Neuronal stem cell (in vitro differentiated cells): Measurements from ENCODE around the gene PUDP.
A peak's percentile ranks its signal among the peaks of the same experiment; 100 is the strongest.

Experiments
- DNase-seq: peaks from one replicate; pipeline ENCODE4 v3.0.0-alpha.2; 2013; ENCODE audit warnings: low spot score
- H2AFZ ChIP-seq: one replicate; pipeline ENCODE4 v1.6.1; 2013; ENCODE audit warnings: mild to moderate bottlenecking, low read length, inconsistent platforms
- H2AK5ac ChIP-seq: 2 replicates; pipeline ENCODE4 v1.6.1; 2013; ENCODE audit warnings: low read depth, mild to moderate bottlenecking, inconsistent platforms, low read length, moderate library complexity, mixed read lengths
- H2BK120ac ChIP-seq: 2 replicates; pipeline ENCODE4 v1.6.1; 2013; ENCODE audit warnings: low read depth, mild to moderate bottlenecking, inconsistent platforms, low read length, moderate library complexity, mixed read lengths
- H2BK12ac ChIP-seq: one replicate; pipeline ENCODE4 v1.6.1; 2013; ENCODE audit warnings: low read length, inconsistent platforms
- H2BK15ac ChIP-seq: 2 replicates; pipeline ENCODE4 v1.6.1; 2013; ENCODE audit warnings: mild to moderate bottlenecking, low read length, inconsistent platforms, mixed read lengths
- H2BK5ac ChIP-seq: one replicate; pipeline ENCODE4 v1.6.1; 2013; ENCODE audit warnings: inconsistent platforms, mild to moderate bottlenecking, low read length, moderate library complexity
- H3K14ac ChIP-seq: one replicate; pipeline ENCODE4 v1.6.1; 2013; ENCODE audit warnings: low read length, inconsistent platforms
- H3K18ac ChIP-seq: 2 replicates; pipeline ENCODE4 v1.6.1; 2013; ENCODE audit warnings: low read length, inconsistent platforms
- H3K23ac ChIP-seq: 2 replicates; pipeline ENCODE4 v1.6.1; 2013; ENCODE audit warnings: low read depth, mild to moderate bottlenecking, mixed read lengths, low read length, inconsistent platforms; ENCODE audit not compliant: poor library complexity
- H3K27ac ChIP-seq: replicated peaks from 3 replicates; pipeline ENCODE4 v1.5.1; 2013; ENCODE audit warnings: low read length, inconsistent platforms
- H3K27me3 ChIP-seq, 3 experiments: 2 replicates each; pipeline ENCODE4 v1.6.1; 2013; ENCODE audit warnings: low read length in 3 of 3, mild to moderate bottlenecking in 2 of 3, inconsistent platforms in 1 of 3, low read depth in 1 of 3, mixed read lengths in 1 of 3, moderate library complexity in 1 of 3; ENCODE audit not compliant: control insufficient read depth in 3 of 3, insufficient read depth in 3 of 3
- H3K36me3 ChIP-seq, 2 donors: replicated peaks in 1 of 2; 2 replicates each; pipeline ENCODE4 v1.6.1; 2013; ENCODE audit warnings: low read length in 2 of 2; ENCODE audit not compliant: control insufficient read depth in 2 of 2, insufficient read depth in 2 of 2
- H3K4ac ChIP-seq: 2 replicates; pipeline ENCODE4 v1.6.1; 2013; ENCODE audit warnings: inconsistent platforms, mild to moderate bottlenecking, low read length, moderate library complexity
- H3K4me1 ChIP-seq, 2 donors: 1 replicate in 1 of 2; 2 replicates in 1 of 2; pipeline ENCODE4 v1.6.1; 2013; ENCODE audit warnings: low read length in 2 of 2, low read depth in 1 of 2; ENCODE audit not compliant: control insufficient read depth in 2 of 2, insufficient read depth in 1 of 2
- H3K4me2 ChIP-seq: one replicate; pipeline ENCODE4 v1.6.1; 2013; ENCODE audit warnings: mild to moderate bottlenecking, low read length, inconsistent platforms; ENCODE audit not compliant: insufficient read depth, poor library complexity, severe bottlenecking
- H3K4me3 ChIP-seq, 2 donors: 2 replicates each; pipeline ENCODE4 v1.5.1; 2013; ENCODE audit warnings: low read length in 2 of 2, mild to moderate bottlenecking in 2 of 2, inconsistent platforms in 1 of 2, moderate library complexity in 1 of 2
- H3K79me1 ChIP-seq: one replicate; pipeline ENCODE4 v1.6.1; 2013; ENCODE audit warnings: low read depth, mild to moderate bottlenecking, inconsistent platforms, low read length, moderate library complexity
- H3K9ac ChIP-seq: one replicate; pipeline ENCODE4 v1.6.1; 2013; ENCODE audit warnings: mild to moderate bottlenecking, low read depth, low read length, inconsistent platforms; ENCODE audit not compliant: poor library complexity
- H3K9me3 ChIP-seq, 2 donors: replicated peaks in 1 of 2; 2 replicates each; pipeline versions ENCODE3 to v1.6.1; 2013; ENCODE audit warnings: low read length in 2 of 2, mild to moderate bottlenecking in 2 of 2, inconsistent platforms in 1 of 2, low read depth in 1 of 2, mixed read lengths in 1 of 2, moderate library complexity in 1 of 2; ENCODE audit not compliant: control insufficient read depth in 2 of 2, insufficient read depth in 1 of 2
- H4K8ac ChIP-seq: one replicate; pipeline ENCODE4 v1.6.1; 2013; ENCODE audit warnings: low read depth, mild to moderate bottlenecking, inconsistent platforms, low read length, moderate library complexity
- H4K91ac ChIP-seq: one replicate; pipeline ENCODE4 v1.6.1; 2013; ENCODE audit warnings: low read length, low read depth, mild to moderate bottlenecking, inconsistent platforms; ENCODE audit not compliant: poor library complexity
- WGBS, 2 donors: extraction: QIAGEN DNeasy Blood & Tissue Kit; methylation state at CpG; one replicate each; pipeline ENCODE4 v1.1.7; 2013; ENCODE audit warnings: missing lambda C conversion rate in 2 of 2, mixed read lengths in 1 of 2; ENCODE audit not compliant: insufficient read length in 2 of 2, insufficient replicate concordance in 1 of 2; ENCODE audit errors: extremely low coverage in 2 of 2; 5-methylcytosine and 5-hydroxymethylcytosine counted together

Gene PUDP

DNA sequence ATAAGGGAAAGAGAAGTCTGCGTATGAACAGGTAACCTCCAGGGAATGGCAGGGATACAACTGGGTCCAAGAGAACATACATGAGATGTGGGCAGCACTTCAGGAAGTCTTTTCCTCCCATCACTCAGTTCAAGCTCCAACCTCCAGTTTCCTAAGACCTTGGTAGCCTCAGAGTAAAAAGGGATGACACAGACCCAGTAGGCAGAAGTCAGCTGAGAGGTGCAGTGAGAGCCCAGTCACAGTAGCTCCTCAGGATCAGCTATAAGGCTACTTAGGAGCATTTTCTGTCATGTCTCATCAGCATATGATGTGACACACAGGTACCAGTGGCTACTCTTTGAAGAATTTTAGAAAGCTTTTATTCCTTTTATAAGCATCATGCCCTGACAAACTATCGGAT lies 13.0 kb downstream of the PUDP start:
- no peak overlapping the region for H3K4ac ChIP-seq
- H3K9me3 ChIP-seq: no peaks in the 10 kb centered on the region
- no peak overlapping the region for H3K14ac ChIP-seq
- H3K27ac ChIP-seq: no peak overlapping the region
- no peak overlapping the region for H2BK120ac ChIP-seq
- H2AK5ac ChIP-seq: no peak overlapping the region
- no peak overlapping the region for H4K8ac ChIP-seq
- peaks cover 4 to 15% of the 10 kb centered on the region in 2 donors for H3K4me1 ChIP-seq
- H2BK15ac ChIP-seq: no peak overlapping the region
- H3K27me3 ChIP-seq: no peaks in the 10 kb centered on the region
- no peak overlapping the region for H2AFZ ChIP-seq
- H4K91ac ChIP-seq: no peak overlapping the region
- H3K79me1 ChIP-seq: peaks cover 3% of the 10 kb centered on the region
- no peak overlapping the region for H3K4me2 ChIP-seq
- no peak overlapping the region for H2BK5ac ChIP-seq
- WGBS, 2 donors: no CpG with 5 or more reads among the region's 2 CpGs
- peaks cover 0 to 5% of the 10 kb centered on the region in 2 donors for H3K36me3 ChIP-seq
- no peak overlapping the region for H3K9ac ChIP-seq
- H2BK12ac ChIP-seq: no peak overlapping the region
- no peak overlapping the region for H3K4me3 ChIP-seq
- no peak overlapping the region for H3K23ac ChIP-seq
- no peak overlapping the region for H3K18ac ChIP-seq
- no peak for DNase-seq

DNA sequence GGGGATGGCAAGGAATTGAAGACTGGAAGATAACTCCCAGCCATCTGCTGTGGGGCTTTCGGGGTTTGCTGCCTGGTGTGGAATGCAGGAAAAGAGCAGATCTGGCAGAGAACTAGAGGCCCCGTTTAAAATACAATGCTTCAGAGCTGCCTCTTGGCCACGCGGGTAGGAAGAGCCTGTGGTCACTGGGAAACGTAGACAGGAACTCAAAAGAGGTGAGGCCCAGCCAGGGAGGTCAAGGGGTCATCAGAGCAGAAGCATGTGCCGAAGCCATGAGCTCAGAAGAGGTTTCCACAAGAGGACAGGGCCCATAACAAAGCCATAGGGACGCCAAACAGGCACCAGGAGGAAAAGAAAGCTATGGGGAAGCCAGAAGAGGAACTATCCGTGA lies 14.9 kb downstream of the PUDP start:
- H3K9ac ChIP-seq: no peak overlapping the region
- H4K91ac ChIP-seq: no peak overlapping the region
- H2BK120ac ChIP-seq: no peak overlapping the region
- H3K4me3 ChIP-seq: no peak overlapping the region
- H4K8ac ChIP-seq: no peak overlapping the region
- no peaks in the 10 kb centered on the region for H3K27me3 ChIP-seq
- H3K79me1 ChIP-seq: peaks cover 3% of the 10 kb centered on the region
- no peaks in the 10 kb centered on the region for H3K36me3 ChIP-seq
- WGBS, 2 donors: no CpG with 5 or more reads among the region's 8 CpGs
- H2BK5ac ChIP-seq: no peak overlapping the region
- no peak overlapping the region for H3K18ac ChIP-seq
- H3K9me3 ChIP-seq: no peaks in the 10 kb centered on the region
- H2AK5ac ChIP-seq: no peak overlapping the region
- H2BK12ac ChIP-seq: no peak overlapping the region
- no peak for DNase-seq
- no peak overlapping the region for H3K27ac ChIP-seq
- H3K4ac ChIP-seq: no peak overlapping the region
- H3K4me1 ChIP-seq: peaks cover 4 to 15% of the 10 kb centered on the region in 2 donors
- H3K4me2 ChIP-seq: no peak overlapping the region
- no peak overlapping the region for H3K23ac ChIP-seq
- no peak overlapping the region for H3K14ac ChIP-seq
- no peak overlapping the region for H2BK15ac ChIP-seq
- peak overlapping the region; percentile 11 for H2AFZ ChIP-seq

GRCh38 chrX:7132335-7133049 lies 15.5 kb downstream of the PUDP start:
- H3K27ac ChIP-seq: no peak overlapping the region
- no peak overlapping the region for H2BK5ac ChIP-seq
- no peak overlapping the region for H3K9ac ChIP-seq
- no peak overlapping the region for H4K8ac ChIP-seq
- H3K14ac ChIP-seq: no peak overlapping the region
- no CpG with 5 or more reads among the region's 3 CpGs for WGBS, 2 donors
- H2BK120ac ChIP-seq: no peak overlapping the region
- peak overlapping the region; percentile 11 for H2AFZ ChIP-seq
- H3K4me3 ChIP-seq: no peak overlapping the region
- no peak overlapping the region for H3K4ac ChIP-seq
- no peak overlapping the region for H3K23ac ChIP-seq
- no peak overlapping the region for H2BK15ac ChIP-seq
- peaks cover 4 to 15% of the 10 kb centered on the region in 2 donors for H3K4me1 ChIP-seq
- DNase-seq: no peak
- H3K79me1 ChIP-seq: peaks cover 3% of the 10 kb centered on the region
- no peak overlapping the region for H4K91ac ChIP-seq
- H3K36me3 ChIP-seq: no peaks in the 10 kb centered on the region
- H2AK5ac ChIP-seq: no peak overlapping the region
- no peak overlapping the region for H2BK12ac ChIP-seq
- H3K18ac ChIP-seq: no peak overlapping the region
- no peaks in the 10 kb centered on the region for H3K9me3 ChIP-seq
- no peak overlapping the region for H3K4me2 ChIP-seq
- H3K27me3 ChIP-seq: no peaks in the 10 kb centered on the region

DNA sequence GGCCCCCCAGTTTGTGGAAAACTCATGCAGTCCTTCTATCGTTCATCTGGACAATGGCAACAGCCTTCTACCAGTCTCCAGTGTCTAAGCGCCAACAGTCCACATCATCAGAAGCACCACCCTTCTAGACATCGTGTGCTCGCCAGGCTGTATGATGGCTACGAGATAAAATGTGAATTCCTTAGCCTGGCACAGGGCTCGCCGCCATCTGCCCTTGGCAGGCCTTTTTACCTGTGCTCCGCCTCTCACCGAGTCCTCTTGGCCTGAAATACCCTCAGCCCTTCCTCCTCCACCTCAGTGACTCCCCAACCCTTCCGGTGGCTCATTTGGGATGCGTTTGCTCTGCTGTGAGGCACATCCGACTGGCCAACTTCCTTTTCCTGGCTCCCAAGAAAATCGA lies 16.3 kb downstream of the PUDP start:
- Histone ChIP-seq H2BK5ac (no peak overlapping the region), H3K9me3 (no peaks in the 10 kb centered on the region), H3K4me3 (no peak overlapping the region), H3K4me2 (no peak overlapping the region), H3K14ac (no peak overlapping the region), H4K91ac (no peak overlapping the region), H3K27ac (no peak overlapping the region), H3K4me1 (peaks cover 4 to 15% of the 10 kb centered on the region in 2 donors), H3K18ac (no peak overlapping the region), H2AK5ac (no peak overlapping the region), H3K4ac (no peak overlapping the region), H2BK15ac (no peak overlapping the region), H3K23ac (no peak overlapping the region), H4K8ac (no peak overlapping the region), H2BK12ac (no peak overlapping the region), H2AFZ (no peak overlapping the region), H3K9ac (no peak overlapping the region), H2BK120ac (no peak overlapping the region), H3K27me3 (no peaks in the 10 kb centered on the region), H3K36me3 (no peaks in the 10 kb centered on the region), H3K79me1 (peaks cover 3% of the 10 kb centered on the region)
- DNase-seq: no peak
- no CpG with 5 or more reads among the region's 13 CpGs for WGBS, 2 donors
